ENCODE results near the gene OR52H1. TPM values are rescaled to one million over a fixed set of nuclear protein-coding genes. Genes with fewer than 3 reads are reported as not detected.

Gene OR52H1
- total RNA-seq, 1 donor from 2014 or later, result not detected

DNA sequence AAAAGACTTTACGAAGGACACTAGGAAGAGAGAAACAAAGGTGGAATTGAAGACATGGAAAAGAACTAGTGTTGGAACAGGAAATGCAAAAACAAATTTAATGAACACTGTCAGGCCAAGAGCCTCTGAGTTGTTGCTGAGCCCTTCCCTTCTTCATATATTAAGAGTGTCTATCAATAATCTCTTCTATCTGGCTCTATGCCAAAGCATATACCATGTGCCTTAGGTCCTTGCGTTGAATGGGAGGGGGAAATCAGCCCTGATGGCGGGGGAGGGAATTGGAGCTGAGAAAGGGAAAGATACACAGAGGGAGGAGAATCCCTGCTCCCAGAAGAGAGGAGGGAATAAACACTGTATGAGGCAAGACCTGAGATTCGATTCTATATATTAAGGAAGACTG lies 26.8 kb upstream of the OR52H1 start:
- DNase-seq (ENCODE audit: low spot score), result no peak
- H3K4me2 ChIP-seq, result no peak overlapping the region
- H4K20me1 ChIP-seq (ENCODE audit: low read depth), result no peaks in the 10 kb centered on the region
- no peak overlapping the region for H3K4me3 ChIP-seq
- H3K9me3 ChIP-seq (ENCODE audit: low read depth), result no peaks in the 10 kb centered on the region
- Mint-ChIP-seq H3K27me3 (ENCODE audit: insufficient read depth, low read depth) (no peaks in the 10 kb centered on the region), H3K36me3 (no peaks in the 10 kb centered on the region), H3K4me1 (no peaks in the 10 kb centered on the region), H3K4me3 (no peak overlapping the region), H3K9me3 (no peaks in the 10 kb centered on the region), H3K27ac (no peak overlapping the region)
- H3K79me2 ChIP-seq (ENCODE audit: low read depth), result no peaks in the 10 kb centered on the region
- no peaks in the 10 kb centered on the region for H3F3A ChIP-seq (ENCODE audit: low read depth)
- no peak overlapping the region for H3K9ac ChIP-seq
- H2AFZ ChIP-seq (replicated peaks), result no peak overlapping the region
- H3K27me3 ChIP-seq, result no peaks in the 10 kb centered on the region
- no peak overlapping the region for H3K27ac ChIP-seq
- TF ChIP-seq EZH2 (IDR thresholded peaks at IDR 0.05) (no peak), EZH2phosphoT487 (IDR thresholded peaks at IDR 0.05) (no peak)
- TF ChIP-seq, protein P1, sequence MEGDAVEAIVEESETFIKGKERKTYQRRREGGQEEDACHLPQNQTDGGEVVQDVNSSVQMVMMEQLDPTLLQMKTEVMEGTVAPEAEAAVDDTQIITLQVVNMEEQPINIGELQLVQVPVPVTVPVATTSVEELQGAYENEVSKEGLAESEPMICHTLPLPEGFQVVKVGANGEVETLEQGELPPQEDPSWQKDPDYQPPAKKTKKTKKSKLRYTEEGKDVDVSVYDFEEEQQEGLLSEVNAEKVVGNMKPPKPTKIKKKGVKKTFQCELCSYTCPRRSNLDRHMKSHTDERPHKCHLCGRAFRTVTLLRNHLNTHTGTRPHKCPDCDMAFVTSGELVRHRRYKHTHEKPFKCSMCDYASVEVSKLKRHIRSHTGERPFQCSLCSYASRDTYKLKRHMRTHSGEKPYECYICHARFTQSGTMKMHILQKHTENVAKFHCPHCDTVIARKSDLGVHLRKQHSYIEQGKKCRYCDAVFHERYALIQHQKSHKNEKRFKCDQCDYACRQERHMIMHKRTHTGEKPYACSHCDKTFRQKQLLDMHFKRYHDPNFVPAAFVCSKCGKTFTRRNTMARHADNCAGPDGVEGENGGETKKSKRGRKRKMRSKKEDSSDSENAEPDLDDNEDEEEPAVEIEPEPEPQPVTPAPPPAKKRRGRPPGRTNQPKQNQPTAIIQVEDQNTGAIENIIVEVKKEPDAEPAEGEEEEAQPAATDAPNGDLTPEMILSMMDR (IDR thresholded peaks at IDR 0.05), result no peak
- no peaks in the 10 kb centered on the region for H3K4me1 ChIP-seq
- H3K36me3 ChIP-seq, result no peaks in the 10 kb centered on the region

DNA sequence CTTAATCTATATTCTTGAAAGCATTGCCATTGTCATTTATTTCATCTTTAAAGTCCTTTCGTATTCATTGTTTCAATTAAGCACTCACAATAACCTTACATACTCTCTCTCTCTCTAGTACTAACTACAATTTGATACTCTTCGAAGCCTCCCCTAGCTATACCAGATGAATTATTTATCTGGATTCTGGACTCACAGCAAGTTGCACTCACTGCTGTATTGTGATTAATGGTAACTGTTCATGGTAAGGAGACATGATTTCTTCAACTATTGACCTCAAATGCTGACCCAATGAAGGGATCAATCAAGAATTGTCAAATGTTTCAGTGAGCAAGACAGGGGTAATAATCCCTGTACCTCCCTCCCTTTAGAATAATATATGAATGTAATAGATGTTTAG lies 26.3 kb upstream of the OR52H1 start:
- H3F3A ChIP-seq (ENCODE audit: low read depth), result no peaks in the 10 kb centered on the region
- no peak overlapping the region for H3K9ac ChIP-seq
- no peaks in the 10 kb centered on the region for H3K4me1 Mint-ChIP-seq
- no peaks in the 10 kb centered on the region for H3K79me2 ChIP-seq (ENCODE audit: low read depth)
- no peak overlapping the region for H3K4me3 Mint-ChIP-seq
- H3K9me3 ChIP-seq (ENCODE audit: low read depth), result no peaks in the 10 kb centered on the region
- no peaks in the 10 kb centered on the region for H3K27me3 ChIP-seq
- no peaks in the 10 kb centered on the region for H3K36me3 Mint-ChIP-seq
- no peak for DNase-seq (ENCODE audit: low spot score)
- H4K20me1 ChIP-seq (ENCODE audit: low read depth), result no peaks in the 10 kb centered on the region
- H3K27ac ChIP-seq, result no peak overlapping the region
- no peak overlapping the region for H3K4me2 ChIP-seq
- H2AFZ ChIP-seq (replicated peaks), result no peak overlapping the region
- no peak overlapping the region for H3K4me3 ChIP-seq
- H3K4me1 ChIP-seq, result no peaks in the 10 kb centered on the region
- H3K9me3 Mint-ChIP-seq, result no peaks in the 10 kb centered on the region
- no peaks in the 10 kb centered on the region for H3K36me3 ChIP-seq
- no peak for TF ChIP-seq EZH2phosphoT487 (IDR thresholded peaks at IDR 0.05)
- no peak for TF ChIP-seq EZH2 (IDR thresholded peaks at IDR 0.05)
- TF ChIP-seq, protein P1 (IDR thresholded peaks at IDR 0.05), result no peak
- no peaks in the 10 kb centered on the region for H3K27me3 Mint-ChIP-seq (ENCODE audit: insufficient read depth, low read depth)
- H3K27ac Mint-ChIP-seq, result no peak overlapping the region

DNA sequence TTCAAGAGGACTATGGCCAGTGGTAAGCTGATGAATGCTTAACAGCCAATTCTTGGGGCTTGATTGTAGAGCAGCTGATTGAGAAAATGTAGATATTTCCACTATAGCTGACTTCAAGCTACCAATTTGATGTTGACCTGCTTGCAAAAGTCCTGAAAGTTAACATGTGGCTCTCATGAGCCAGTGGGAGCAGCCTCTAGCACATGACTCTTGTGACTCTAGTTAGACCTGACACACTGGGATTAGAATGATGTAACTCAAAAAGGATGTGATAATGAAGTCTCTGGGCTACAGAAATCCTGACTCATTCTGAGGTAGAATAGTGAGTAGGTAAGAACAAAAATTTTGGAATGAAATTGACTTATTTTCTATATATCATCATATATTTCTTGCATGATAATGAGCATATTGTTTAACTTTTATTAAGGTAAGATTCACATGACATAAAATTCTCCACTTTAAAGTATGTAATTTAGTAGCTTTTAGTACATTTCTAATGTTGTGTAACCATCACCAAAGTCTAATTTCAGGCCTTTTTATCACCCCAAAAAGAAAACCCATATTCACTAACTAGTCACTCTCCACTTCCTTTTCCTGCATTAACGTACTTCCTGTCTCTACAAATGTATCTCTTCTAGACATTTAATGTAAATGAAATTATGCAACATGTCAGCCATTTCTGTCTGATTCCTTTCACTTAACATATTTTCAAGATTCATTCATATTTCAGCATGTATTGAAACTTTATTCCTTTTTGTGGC lies 16.1 kb upstream of the OR52H1 start:
- TF ChIP-seq EZH2phosphoT487 (IDR thresholded peaks at IDR 0.05), result no peak
- TF ChIP-seq, protein P1 (IDR thresholded peaks at IDR 0.05), result no peak
- TF ChIP-seq EZH2 (IDR thresholded peaks at IDR 0.05), result no peak
- Mint-ChIP-seq H3K27ac (no peak overlapping the region), H3K9me3 (no peaks in the 10 kb centered on the region)

More for the DNA sequence above, 16.1 kb upstream of the OR52H1 start:
- H3K9ac ChIP-seq, result no peak overlapping the region
- H3K79me2 ChIP-seq (ENCODE audit: low read depth), result no peaks in the 10 kb centered on the region
- Mint-ChIP-seq H3K4me1 (peaks cover 3% of the 10 kb centered on the region), H3K4me3 (no peak overlapping the region), H3K36me3 (no peaks in the 10 kb centered on the region), H3K27me3 (ENCODE audit: insufficient read depth, low read depth) (no peaks in the 10 kb centered on the region)
- H3K36me3 ChIP-seq, result no peaks in the 10 kb centered on the region
- no peaks in the 10 kb centered on the region for H4K20me1 ChIP-seq (ENCODE audit: low read depth)
- no peak overlapping the region for H3K4me3 ChIP-seq
- no peaks in the 10 kb centered on the region for H3K27me3 ChIP-seq
- H3K27ac ChIP-seq, result no peak overlapping the region
- no peaks in the 10 kb centered on the region for H3K4me1 ChIP-seq
- no peaks in the 10 kb centered on the region for H3K9me3 ChIP-seq (ENCODE audit: low read depth)
- no peak overlapping the region for H3K4me2 ChIP-seq
- H2AFZ ChIP-seq (replicated peaks), result no peak overlapping the region
- no peaks in the 10 kb centered on the region for H3F3A ChIP-seq (ENCODE audit: low read depth)
- DNase-seq (ENCODE audit: low spot score), result no peak

Data from neural progenitor cell (in vitro differentiated cells).